Kidney (tissue), 14 donors: ENCODE data around the gene CLCNKA. TPM values are rescaled to one million over a fixed set of nuclear protein-coding genes. Genes with fewer than 3 reads are reported as not detected.

Experiments
- DNase-seq, 5 donors: peaks; one replicate each; pipeline ENCODE4 v3.0.0-alpha.2; 2013 to 2020
- FAIRE-seq: peaks from 2 replicates; lab custom pipeline; 2012; peaks lifted over from hg19 to GRCh38; lab: Jason Lieb, UNC
- H3K27ac ChIP-seq, 2 donors: one replicate each; pipeline ENCODE4 v1.7.0; 2013; ENCODE audit warnings: low read depth in 2 of 2, low read length in 2 of 2, inconsistent platforms in 1 of 2
- H3K27me3 ChIP-seq: one replicate; pipeline ENCODE4 v1.7.1; 2013; ENCODE audit warnings: low read length, inconsistent platforms; ENCODE audit not compliant: control insufficient read depth, insufficient read depth
- H3K36me3 ChIP-seq, 3 donors: one replicate each; pipeline versions ENCODE4 v1.7.0 to v1.7.1; 2013; ENCODE audit warnings: low read length in 3 of 3, control low read depth in 1 of 3, inconsistent platforms in 1 of 3; ENCODE audit not compliant: insufficient read depth in 3 of 3, control insufficient read depth in 2 of 3
- H3K4me1 ChIP-seq, 3 donors: one replicate each; pipeline versions ENCODE4 v1.7.0 to v1.7.1; 2013; ENCODE audit warnings: low read length in 3 of 3, inconsistent platforms in 1 of 3, low read depth in 1 of 3; ENCODE audit not compliant: control insufficient read depth in 2 of 3, insufficient read depth in 2 of 3
- H3K4me3 ChIP-seq, 3 donors: one replicate each; pipeline versions ENCODE4 v1.7.0 to v1.8.1; 2013; ENCODE audit warnings: low read length in 3 of 3, control low read depth in 1 of 3, inconsistent platforms in 1 of 3
- H3K9ac ChIP-seq, 3 donors: one replicate each; pipeline versions ENCODE4 v1.7.0 to v1.7.1; 2013; ENCODE audit warnings: low read length in 3 of 3, control low read depth in 1 of 3, inconsistent platforms in 1 of 3
- H3K9me3 ChIP-seq, 3 donors: one replicate each; pipeline versions ENCODE4 v1.7.0 to v1.7.1; 2013; ENCODE audit warnings: low read length in 3 of 3, control low read depth in 1 of 3, inconsistent platforms in 1 of 3; ENCODE audit not compliant: control insufficient read depth in 2 of 3, insufficient read depth in 1 of 3
- intact Hi-C: fragments of 100-400 bp; cut with DNase I; formaldehyde crosslinking; loops from one replicate; pipeline ENCODE4 v1.11.1; 2022
- polyA plus RNA-seq: library from polyadenylated mRNA; stranded (reverse); fragments of 350-450 nt; fragmentation: Illumina TruSeq; extraction: RNeasy Lipid Tissue Mini Kit (QIAGEN cat#74804); gene quantifications from one replicate; pipeline ENCODE4 v1.2.3, GENCODE V29; 2014; ENCODE audit warnings: low read depth, low replicate concordance; ENCODE audit not compliant: insufficient read depth
- total RNA-seq: library from RNA; stranded (reverse); fragmentation: NEBNext Ultra II Directional; extraction: Animal tissue kit (Norgen Biotek cat#: 25700); gene quantifications from one replicate; pipeline ENCODE4 v1.2.1, GENCODE V29; 2021
- TF ChIP-seq, protein P1 (sequence below): IDR thresholded peaks from 3 replicates; pipeline ENCODE4 v1.5.1; 2012; ENCODE audit warnings: mild to moderate bottlenecking, moderate library complexity, borderline replicate concordance; ENCODE audit not compliant: insufficient read depth; ENCODE audit errors: extremely low read depth
- donor health status: control.
- donor health status: control.
- donor health status: control.
- donor health status: control.
- donor health status: control.
- donor health status: DM: yes; HTN: yes; CAD: no.
- donor health status: Normal renal cell carcinoma (clear cell type).

Gene CLCNKA
- total and polyA plus RNA-seq, 2 donors from 2014 or later = 7.8 to 187 TPM

- no peaks in the 10 kb centered on the region for H3K36me3 ChIP-seq
- TF ChIP-seq, protein P1, sequence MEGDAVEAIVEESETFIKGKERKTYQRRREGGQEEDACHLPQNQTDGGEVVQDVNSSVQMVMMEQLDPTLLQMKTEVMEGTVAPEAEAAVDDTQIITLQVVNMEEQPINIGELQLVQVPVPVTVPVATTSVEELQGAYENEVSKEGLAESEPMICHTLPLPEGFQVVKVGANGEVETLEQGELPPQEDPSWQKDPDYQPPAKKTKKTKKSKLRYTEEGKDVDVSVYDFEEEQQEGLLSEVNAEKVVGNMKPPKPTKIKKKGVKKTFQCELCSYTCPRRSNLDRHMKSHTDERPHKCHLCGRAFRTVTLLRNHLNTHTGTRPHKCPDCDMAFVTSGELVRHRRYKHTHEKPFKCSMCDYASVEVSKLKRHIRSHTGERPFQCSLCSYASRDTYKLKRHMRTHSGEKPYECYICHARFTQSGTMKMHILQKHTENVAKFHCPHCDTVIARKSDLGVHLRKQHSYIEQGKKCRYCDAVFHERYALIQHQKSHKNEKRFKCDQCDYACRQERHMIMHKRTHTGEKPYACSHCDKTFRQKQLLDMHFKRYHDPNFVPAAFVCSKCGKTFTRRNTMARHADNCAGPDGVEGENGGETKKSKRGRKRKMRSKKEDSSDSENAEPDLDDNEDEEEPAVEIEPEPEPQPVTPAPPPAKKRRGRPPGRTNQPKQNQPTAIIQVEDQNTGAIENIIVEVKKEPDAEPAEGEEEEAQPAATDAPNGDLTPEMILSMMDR = no peak
- no peaks in the 10 kb centered on the region for H3K4me1 ChIP-seq
- intact Hi-C loops = no loop called here
- no peak overlapping the region for H3K9ac ChIP-seq
- FAIRE-seq (no peak), DNase-seq (no peak)
- no peaks in the 10 kb centered on the region for H3K9me3 ChIP-seq
- no peak overlapping the region for H3K4me3 ChIP-seq
- no peak overlapping the region for H3K27ac ChIP-seq
- no peaks in the 10 kb centered on the region for H3K27me3 ChIP-seq
These were observed 32.7 kb upstream of the CLCNKA start for GRCh38 chr1:15988856-15989736.

DNA sequence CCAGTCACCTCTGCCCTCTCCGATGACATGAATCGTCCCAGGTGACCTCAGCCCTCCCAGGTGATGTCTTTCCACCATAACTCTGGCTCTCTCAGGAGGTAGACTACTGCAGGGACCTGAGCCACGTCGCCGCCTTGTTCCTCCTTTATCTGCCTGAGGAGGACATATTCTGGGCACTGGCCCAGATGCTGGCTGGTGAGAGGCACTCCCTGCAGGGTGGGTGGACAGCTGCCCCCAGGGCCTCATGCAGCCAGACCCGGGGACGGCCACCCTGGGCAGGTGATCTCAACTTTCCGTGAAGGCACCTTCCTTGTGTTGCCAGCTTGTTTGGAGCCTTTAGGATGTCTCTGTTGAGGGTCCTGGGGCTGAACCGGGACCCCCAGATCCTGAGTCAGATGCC is 32.1 kb upstream of the CLCNKA start:
- Histone ChIP-seq H3K36me3 (no peaks in the 10 kb centered on the region), H3K9me3 (no peaks in the 10 kb centered on the region), H3K9ac (no peak overlapping the region), H3K4me1 (no peaks in the 10 kb centered on the region), H3K27me3 (no peaks in the 10 kb centered on the region), H3K27ac (no peak overlapping the region), H3K4me3 (no peak overlapping the region)
- FAIRE-seq (no peak), DNase-seq (no peak)
- intact Hi-C loops = loop anchor here (5.0 kb wide), 1 partner anchor 172 kb away; no protein-coding TSS in a partner anchor
- TF ChIP-seq, protein P1 = no peak

GRCh38 chr1:15991427-15992186 is 30.2 kb upstream of the CLCNKA start:
- H3K27ac ChIP-seq = no peak overlapping the region
- H3K9me3 ChIP-seq = no peaks in the 10 kb centered on the region
- TF ChIP-seq, protein P1 = no peak
- H3K27me3 ChIP-seq = no peaks in the 10 kb centered on the region
- H3K4me1 ChIP-seq = no peaks in the 10 kb centered on the region
- DNase-seq (no peak), FAIRE-seq (no peak)
- H3K36me3 ChIP-seq = no peaks in the 10 kb centered on the region
- intact Hi-C loops = loop anchor here (5.0 kb wide), 1 partner anchor 174 kb away; no protein-coding TSS in a partner anchor
- H3K9ac ChIP-seq = no peak overlapping the region
- H3K4me3 ChIP-seq = no peak overlapping the region
